HCT116 (cell line): Measurements from ENCODE around the gene TEX54. TPM values are rescaled to one million over a fixed set of nuclear protein-coding genes. Genes with fewer than 3 reads are reported as not detected.

Experiments
- ATAC-seq: fragments of 200-7000 bp; cut with Tn5 transposase; 2 replicates; pipeline ENCODE4 v1.9.1; 2020; ENCODE audit warnings: mild to moderate bottlenecking, moderate library complexity
- BruUV-seq: library from RNA; stranded (reverse); fragments of 400-500 nt; replicated peaks from 2 replicates; lab custom pipeline; 2021; lab: Mats Ljungman, UMichigan
- CTCF ChIA-PET: fragments of 300-600 bp; sonication (Branson Sonifier 250); formaldehyde crosslinking; loops from one replicate; lab custom pipeline; 2021; ENCODE audit warnings: antibody characterized with exemption; lab: Charles Lee
- POLR2A ChIA-PET: fragments of 300-600, 350-600 bp; sonication (Branson Sonifier 250); formaldehyde crosslinking; loops from one replicate; lab custom pipeline; 2021; ENCODE audit warnings: antibody characterized with exemption; lab: Charles Lee
- RAD21 ChIA-PET, 2 experiments: fragments of 300-600 bp; sonication (Branson Sonifier 250); formaldehyde crosslinking; loops; one replicate each; lab custom pipeline; 2023; ENCODE audit warnings: low total read pairs in 2 of 2; ENCODE audit not compliant: uncharacterized antibody in 2 of 2, unreplicated experiment in 2 of 2, low non-redundant PET in 1 of 2; lab: Charles Lee
- DNase-seq: peaks from one replicate; pipeline ENCODE4 v3.0.0-alpha.2; 2010; ENCODE audit warnings: low read depth, low spot score
- H2AFZ ChIP-seq: fragments of 200-600 bp; shearing (Covaris generic), sonication (generic); 2 replicates; pipeline ENCODE4 v1.6.1; 2017; ENCODE audit warnings: low read depth, mixed run types, mixed read lengths, antibody characterized with exemption, low read length; ENCODE audit not compliant: poor library complexity, severe bottlenecking
- H3K27ac ChIP-seq: 2 replicates; pipeline ENCODE4 v1.5.1; 2012; ENCODE audit warnings: low read depth, low read length
- H3K27me3 ChIP-seq: fragments of 200-600 bp; sonication (generic); 2 replicates; pipeline ENCODE4 v1.6.1; 2016; ENCODE audit warnings: mixed run types, low read length, mixed read lengths; ENCODE audit not compliant: insufficient read depth
- H3K36me3 ChIP-seq, 2 experiments: fragments of 200-500 bp in 1 of 2; fragments of 200-600 bp in 1 of 2; sonication (Bioruptor generic) in 1 of 2; sonication (generic) in 1 of 2; 2 replicates each; pipeline versions ENCODE4 v1.5.1 to v1.6.1; 2014 to 2016; ENCODE audit warnings: low read length in 2 of 2, inconsistent platforms in 1 of 2, mixed read lengths in 1 of 2, mixed run types in 1 of 2; ENCODE audit not compliant: insufficient read depth in 2 of 2, control insufficient read depth in 1 of 2
- H3K4me1 ChIP-seq, 2 experiments: fragments of 200-600 bp in 1 of 2; sonication (generic) in 1 of 2; 2 replicates each; pipeline versions ENCODE4 v1.5.1 to v1.6.1; 2012 to 2017; ENCODE audit warnings: low read length in 2 of 2, inconsistent platforms in 1 of 2, mild to moderate bottlenecking in 1 of 2, mixed read lengths in 1 of 2, mixed run types in 1 of 2, moderate library complexity in 1 of 2; ENCODE audit not compliant: insufficient read depth in 2 of 2, control insufficient read depth in 1 of 2
- H3K4me2 ChIP-seq: fragments of 200-600 bp; sonication (generic); 2 replicates; pipeline ENCODE4 v1.6.1; 2017; ENCODE audit warnings: mixed run types, low read length, mixed read lengths
- H3K4me3 ChIP-seq, 2 experiments: fragments of 200-600 bp in 1 of 2; sonication (generic) in 1 of 2; replicated peaks in 1 of 2; 2 replicates each; pipeline ENCODE4 v1.5.1; 2011 to 2016; ENCODE audit warnings: low read length in 2 of 2, control low read depth in 1 of 2, low read depth in 1 of 2, mild to moderate bottlenecking in 1 of 2, mixed read lengths in 1 of 2, mixed run types in 1 of 2
- H3K79me2 ChIP-seq: fragments of 200-600 bp; sonication (generic); 2 replicates; pipeline ENCODE4 v1.6.1; 2017; ENCODE audit warnings: mild to moderate bottlenecking, mixed run types, low read length, moderate library complexity, mixed read lengths; ENCODE audit not compliant: insufficient read depth
- H3K9ac ChIP-seq: fragments of 200-600 bp; sonication (generic); 2 replicates; pipeline ENCODE4 v1.6.1; 2016; ENCODE audit warnings: low read length, mixed read lengths
- H3K9me2 ChIP-seq: fragments of 200-600 bp; sonication (generic), shearing (Covaris generic); 2 replicates; pipeline ENCODE4 v1.6.1; 2017; ENCODE audit warnings: mixed run types, mild to moderate bottlenecking, moderate library complexity; ENCODE audit not compliant: insufficient read depth
- H3K9me3 ChIP-seq, 2 experiments: fragments of 200-500 bp in 1 of 2; fragments of 200-600 bp in 1 of 2; sonication (Bioruptor generic) in 1 of 2; sonication (generic) in 1 of 2; 2 replicates each; pipeline ENCODE4 v1.6.1; 2014 to 2017; ENCODE audit warnings: low read length in 2 of 2, mixed read lengths in 2 of 2, inconsistent platforms in 1 of 2, low read depth in 1 of 2, mild to moderate bottlenecking in 1 of 2, mixed run types in 1 of 2, moderate library complexity in 1 of 2; ENCODE audit not compliant: control insufficient read depth in 1 of 2, insufficient read depth in 1 of 2
- H4K20me1 ChIP-seq: fragments of 200-600 bp; sonication (generic), shearing (Covaris generic); 2 replicates; pipeline ENCODE4 v1.6.1; 2017; ENCODE audit warnings: mixed run types, mild to moderate bottlenecking, moderate library complexity; ENCODE audit not compliant: insufficient read depth
- ATF3 ChIP-seq: IDR thresholded peaks from 2 replicates; pipeline ENCODE4 v1.6.1; 2012
- CBX3 ChIP-seq: IDR thresholded peaks from 2 replicates; pipeline ENCODE4 v1.6.1; 2012; ENCODE audit warnings: low read depth
- EZH2phosphoT487 ChIP-seq: fragments of 200-600 bp; IDR thresholded peaks from 2 replicates; pipeline ENCODE4 v1.6.1; 2018; ENCODE audit warnings: antibody characterized with exemption, borderline replicate concordance
- FOSL1 ChIP-seq: IDR thresholded peaks from 2 replicates; pipeline ENCODE4 v1.6.1; 2012; ENCODE audit warnings: low read depth
- JUND ChIP-seq: IDR thresholded peaks from 2 replicates; pipeline ENCODE4 v1.6.1; 2012
- ZFX ChIP-seq: fragments of 450-650 bp; IDR thresholded peaks from 2 replicates; pipeline ENCODE4 v1.6.1; 2017
- intact Hi-C: fragments of 100-400 bp; cut with micrococcal nuclease; formaldehyde crosslinking; loops from 2 replicates; pipeline ENCODE4 v1.10.0; 2022
- total RNA-seq: library from RNA; stranded (reverse); gene quantifications from one replicate; pipeline ENCODE4 v1.2.1, GENCODE V29; 2021; ENCODE audit not compliant: unreplicated experiment

The TEX54 gene
- total RNA-seq, 1 experiment from 2014 or later: not detected

- intact Hi-C loops: no loop called here
- ChIA-PET POLR2A (interaction anchor here (2.0 to 9.9 kb wide), 5 partner anchors 8 to 26 kb away, joined by 5 to 343 read pairs (median 18); partner anchors contain the start of genes STX5 and WDR74), RAD21 (interaction anchor here in 1 of 2 experiments (0.6 kb wide), 1 partner anchor 42 kb away, joined by 4 read pairs; no protein-coding TSS in a partner anchor), CTCF (interaction anchor here (1.0 kb wide), 1 partner anchor 71 kb away, joined by 6 read pairs; no protein-coding TSS in a partner anchor)
- peak overlapping the region; percentile 92 for H3K4me2 ChIP-seq
- peaks cover 42 to 61% of the 10 kb centered on the region in 2 experiments for H3K4me1 ChIP-seq
- peak overlapping the region; percentile 94 for H3K9ac ChIP-seq
- peaks cover 25 to 34% of the 10 kb centered on the region in 2 experiments for H3K36me3 ChIP-seq
- no peak overlapping the region for H2AFZ ChIP-seq
- H3K79me2 ChIP-seq: peaks cover 96% of the 10 kb centered on the region
- DNase-seq (no peak), ATAC-seq (no peak)
- H3K4me3 ChIP-seq: peak overlapping the region; percentile 74 to 83
- no TSS peak for BruUV-seq
- peaks cover 25% of the 10 kb centered on the region for H4K20me1 ChIP-seq
- no peaks in the 10 kb centered on the region for H3K9me2 ChIP-seq
- H3K27ac ChIP-seq: peak overlapping the region; percentile 85
- H3K9me3 ChIP-seq: no peaks in the 10 kb centered on the region
- TF ChIP-seq ZFX (no peak), JUND (no peak), FOSL1 (no peak), CBX3 (no peak), EZH2phosphoT487 (no peak), ATF3 (no peak)
- no peaks in the 10 kb centered on the region for H3K27me3 ChIP-seq
These were observed 24.9 kb upstream of the TEX54 start for GRCh38 chr11:62857541-62857982.

- TSS peak; percentile 87 for BruUV-seq
- Histone ChIP-seq H4K20me1 (peaks cover 33% of the 10 kb centered on the region), H3K4me1 (peaks cover 38 to 61% of the 10 kb centered on the region in 2 experiments), H3K9me3 (no peaks in the 10 kb centered on the region), H3K79me2 (peaks cover 91% of the 10 kb centered on the region), H3K4me2 (peak overlapping the region; percentile 92), H3K27ac (peak overlapping the region; percentile 85), H3K4me3 (peak overlapping the region; percentile 74 to 83), H2AFZ (no peak overlapping the region), H3K9me2 (no peaks in the 10 kb centered on the region), H3K9ac (peak overlapping the region; percentile 94), H3K27me3 (no peaks in the 10 kb centered on the region), H3K36me3 (peaks cover 31 to 42% of the 10 kb centered on the region in 2 experiments)
- no peak for ATAC-seq
- TF ChIP-seq EZH2phosphoT487 (no peak), CBX3 (0 out of 2 replicates have a peak, but pooled peaks have one; percentile 11)
- DNase-seq: no peak
- CTCF ChIA-PET: interaction anchor here (0.9 to 1.5 kb wide), 3 partner anchors 25 to 192 kb away, joined by 4 to 5 read pairs (median 4); partner anchors contain the start of genes SLC3A2 and STX5
- intact Hi-C loops: no loop called here
- POLR2A ChIA-PET: interaction anchor here (1.0 to 9.9 kb wide), 18 partner anchors 9 to 283 kb away, joined by 3 to 343 read pairs (median 5); partner anchors contain the start of genes EEF1G, HNRNPUL2, SLC3A2 and STX5
- RAD21 ChIA-PET: no interaction called here
These were observed 23.8 kb upstream of the TEX54 start for GRCh38 chr11:62856333-62856895.
